ENCODE results near the gene C4orf54. TPM values are rescaled to one million over a fixed set of nuclear protein-coding genes. Genes with fewer than 3 reads are reported as not detected.

Gene C4orf54
- polyA plus RNA-seq, 4 donors, result 0.53 to 1.4 (median 0.78) TPM

DNA sequence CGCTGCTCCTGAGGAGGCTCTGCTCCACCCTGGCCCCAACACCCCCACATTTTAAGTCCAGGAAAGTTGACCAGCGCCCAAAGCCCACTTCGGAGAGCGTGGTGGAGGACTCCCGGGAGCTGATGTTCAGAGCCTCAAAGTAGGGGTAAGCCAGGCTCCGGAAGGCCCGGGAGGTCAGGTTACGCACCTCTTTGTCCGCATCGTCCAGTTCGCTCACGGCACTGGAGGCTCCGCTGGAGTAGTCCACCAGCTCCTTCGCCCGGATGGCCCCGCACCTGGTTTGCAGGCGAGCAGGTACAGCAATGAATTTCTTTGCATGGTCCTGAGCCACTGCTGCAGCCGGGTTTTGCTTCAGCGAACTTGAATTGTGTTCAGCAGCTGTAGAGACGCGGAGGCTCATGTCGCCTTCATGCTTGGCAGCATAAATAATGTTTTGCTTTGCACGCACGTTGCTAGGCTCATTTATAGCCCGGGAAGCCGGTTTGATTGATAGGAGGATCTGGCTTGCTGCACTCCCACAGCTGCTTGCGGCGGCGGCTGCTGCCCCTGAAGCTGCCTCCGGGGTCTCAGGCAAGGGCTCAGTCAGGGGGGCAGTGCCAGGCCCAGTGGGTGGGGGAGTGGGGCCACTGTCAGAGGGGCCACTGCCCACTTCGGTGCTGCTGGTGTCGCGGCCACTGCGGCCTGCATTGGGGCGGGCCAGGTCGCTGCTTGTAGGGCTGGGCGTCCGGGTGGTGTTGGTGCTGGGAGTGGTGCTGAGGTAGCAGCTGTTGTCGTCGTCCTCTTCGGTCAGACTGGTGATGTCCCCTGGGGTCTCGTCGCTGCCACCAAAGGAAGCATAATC is 4.8 kb downstream of the C4orf54 start:
- DNase-seq (ENCODE audit: low read depth in 4 of 4, low spot score in 3 of 4), result peak in 3 of 4 donors; percentile 58 to 76 (median 71)

DNA sequence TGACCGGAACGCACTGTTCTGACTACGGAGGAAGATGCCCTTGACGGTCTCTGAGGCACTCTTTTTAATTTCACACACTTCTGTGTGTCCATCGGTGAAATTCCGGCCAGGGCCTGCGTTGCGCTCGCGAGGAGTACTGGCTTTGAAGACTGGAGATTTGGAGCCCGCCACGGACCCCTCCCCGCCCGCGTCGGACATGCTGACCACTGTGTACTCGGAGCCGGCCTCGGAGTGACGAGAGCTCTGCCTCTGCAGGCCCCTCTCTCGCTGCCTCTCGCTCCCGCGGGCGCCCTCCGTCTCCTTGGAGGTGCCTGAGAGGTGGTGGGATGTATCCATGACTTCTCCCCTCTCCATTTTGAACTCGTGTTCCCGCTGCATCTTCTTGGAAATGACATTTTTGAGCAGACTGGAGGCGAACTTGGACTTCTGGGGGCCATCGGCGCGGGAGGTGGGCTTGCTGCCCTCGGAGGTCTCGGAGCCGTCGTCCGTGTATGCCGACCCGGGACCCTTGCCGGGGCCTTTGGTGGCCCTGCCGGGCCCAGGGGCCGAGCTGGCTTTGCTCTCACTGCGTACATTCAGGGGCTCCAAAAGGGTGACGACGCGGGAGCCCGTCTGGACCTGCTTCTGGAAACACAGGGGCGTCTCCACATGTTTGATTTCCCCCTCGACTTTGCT is 5.7 kb downstream of the C4orf54 start:
- DNase-seq (ENCODE audit: low read depth in 4 of 4, low spot score in 3 of 4), result no peak

DNA sequence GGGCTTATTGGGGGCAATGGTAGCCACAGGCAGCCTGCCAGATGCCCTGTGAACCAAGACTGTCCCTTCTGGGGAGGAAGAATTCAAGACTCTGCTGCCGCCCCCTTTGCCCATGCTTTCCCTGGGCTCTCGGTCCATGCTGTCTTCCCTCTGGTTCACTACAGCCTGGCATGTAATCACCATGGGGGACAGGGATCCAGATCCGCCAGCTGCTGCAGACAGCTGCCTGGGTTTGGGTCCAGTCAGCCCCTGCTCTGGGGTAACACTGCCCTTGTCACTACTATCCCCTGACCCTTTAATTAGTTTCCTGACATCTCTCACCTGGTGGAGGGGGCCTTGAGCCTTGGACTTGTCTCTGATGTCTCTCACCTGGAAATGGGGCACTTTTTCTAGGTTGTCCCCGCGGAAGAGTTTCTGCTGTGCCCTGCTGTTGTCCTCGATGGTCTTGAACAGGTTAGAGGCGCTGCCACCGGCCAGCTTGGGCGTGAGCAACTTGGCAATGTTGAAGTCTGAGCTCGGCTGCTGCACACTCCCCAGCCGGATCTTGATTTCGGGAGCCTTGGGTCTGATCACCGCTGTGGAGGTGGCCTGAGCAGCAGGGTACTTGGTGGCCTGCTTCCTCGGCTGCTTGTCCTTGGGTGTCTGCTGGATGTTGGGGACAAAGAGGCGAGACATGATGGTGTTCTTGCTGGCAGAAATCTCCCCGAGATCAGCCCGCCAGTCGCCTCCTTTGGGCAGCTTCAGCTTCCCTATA is 6.4 kb downstream of the C4orf54 start:
- DNase-seq (ENCODE audit: low read depth in 4 of 4, low spot score in 3 of 4), result no peak

DNA sequence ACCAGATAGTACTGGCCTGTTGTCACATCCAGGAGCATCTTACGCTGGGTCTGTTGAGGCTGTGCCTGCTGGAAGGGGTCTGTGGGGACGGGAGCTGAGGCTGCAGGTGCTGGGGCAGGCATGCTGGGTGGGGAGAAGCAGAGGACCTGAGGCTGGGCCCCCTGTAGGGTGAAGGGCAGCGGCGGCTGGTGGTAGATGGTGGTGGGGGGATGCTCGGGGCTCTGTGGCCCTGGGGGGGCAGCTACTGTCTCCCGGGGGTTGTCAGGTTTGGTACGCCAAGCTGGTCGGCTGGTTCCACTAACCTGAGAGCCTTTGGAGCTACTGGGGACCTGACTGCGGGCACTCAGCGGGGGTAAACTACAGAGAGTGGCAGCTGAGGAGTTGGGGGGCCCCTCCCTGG is 7.8 kb downstream of the C4orf54 start:
- DNase-seq (ENCODE audit: low read depth in 4 of 4, low spot score in 3 of 4), result no peak

DNA sequence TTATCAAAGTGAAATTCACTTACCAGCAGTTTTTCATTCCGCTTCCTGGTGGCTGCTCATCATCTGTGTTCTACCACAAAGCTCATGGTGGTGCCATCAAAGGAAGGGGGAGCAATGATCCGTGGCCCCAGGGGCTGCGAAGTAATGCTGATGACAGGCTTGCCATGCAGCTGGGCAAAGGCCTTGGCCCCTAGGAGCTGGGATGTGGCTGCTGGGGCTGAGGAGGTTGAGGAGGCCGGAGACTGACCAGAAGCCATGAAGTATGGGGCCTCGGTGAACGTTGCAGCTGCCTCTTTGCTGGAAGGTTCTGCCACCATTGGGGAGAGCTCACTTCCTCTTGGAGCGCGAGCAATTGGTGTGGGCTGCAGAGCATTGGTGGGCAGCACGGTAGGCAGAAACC is 8.4 kb downstream of the C4orf54 start:
- no peak for DNase-seq (ENCODE audit: low read depth in 4 of 4, low spot score in 3 of 4)

DNA sequence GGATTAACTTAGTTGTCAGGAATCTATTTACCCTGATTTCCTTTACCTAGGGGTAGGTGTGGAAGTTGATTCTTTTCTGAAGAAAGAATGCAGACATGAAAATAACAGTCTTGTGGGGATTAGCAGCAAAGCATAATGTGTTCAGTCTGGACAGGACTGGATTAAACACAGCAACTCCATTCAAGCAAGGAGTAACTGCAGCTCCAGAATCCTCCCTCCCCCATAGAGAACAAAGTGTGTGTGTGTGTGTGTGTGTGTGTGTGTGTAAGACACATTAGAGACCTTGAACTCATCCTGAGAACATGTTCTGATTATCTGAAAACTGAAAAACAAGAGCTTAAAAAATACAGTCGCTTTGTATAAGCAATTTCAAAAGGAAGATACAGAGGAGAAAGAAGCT is 9.3 kb downstream of the C4orf54 start:
- peak in 2 of 4 donors; percentile 29 to 45 for DNase-seq (ENCODE audit: low read depth in 4 of 4, low spot score in 3 of 4)

DNA sequence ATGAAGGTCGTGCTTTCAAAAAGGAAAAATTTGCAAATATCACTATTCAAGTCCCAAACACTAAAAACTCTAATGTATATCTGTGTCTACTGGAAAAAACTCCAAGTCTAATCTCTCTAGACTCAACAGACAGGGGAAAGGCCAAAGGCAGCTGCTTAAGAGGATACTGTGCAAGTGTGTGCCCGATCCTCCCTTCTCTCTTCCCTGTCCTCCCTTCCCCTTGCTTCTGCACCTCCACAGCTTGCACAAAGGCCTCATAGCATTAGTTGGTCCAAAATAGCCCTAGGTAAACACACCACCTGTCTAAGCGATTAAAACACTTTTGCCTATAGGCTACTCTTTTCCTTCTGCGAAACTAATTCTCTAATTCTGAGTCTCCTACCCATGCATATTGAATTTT is 10.6 kb downstream of the C4orf54 start:
- DNase-seq (ENCODE audit: low read depth in 4 of 4, low spot score in 3 of 4), result no peak

DNA sequence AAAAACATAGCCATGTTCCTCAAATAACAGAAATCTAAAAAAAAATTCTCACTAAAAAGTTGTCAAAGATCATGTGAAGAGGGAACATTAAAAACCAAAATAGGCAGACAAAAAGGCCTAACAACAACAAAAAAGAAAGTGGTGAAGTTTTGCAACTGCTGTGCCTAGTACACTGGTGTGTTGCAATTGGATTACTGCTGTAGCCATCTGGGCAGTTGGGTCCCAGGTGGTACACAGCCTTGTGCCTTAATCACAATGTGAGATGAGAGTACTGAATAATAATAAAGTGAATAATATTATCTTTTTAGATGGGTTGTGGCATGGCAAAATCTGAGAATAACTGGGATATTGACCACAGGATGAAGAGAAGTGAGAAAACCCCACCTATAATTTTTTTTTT is 12.0 kb downstream of the C4orf54 start:
- DNase-seq (ENCODE audit: low read depth in 4 of 4, low spot score in 3 of 4), result no peak

DNA sequence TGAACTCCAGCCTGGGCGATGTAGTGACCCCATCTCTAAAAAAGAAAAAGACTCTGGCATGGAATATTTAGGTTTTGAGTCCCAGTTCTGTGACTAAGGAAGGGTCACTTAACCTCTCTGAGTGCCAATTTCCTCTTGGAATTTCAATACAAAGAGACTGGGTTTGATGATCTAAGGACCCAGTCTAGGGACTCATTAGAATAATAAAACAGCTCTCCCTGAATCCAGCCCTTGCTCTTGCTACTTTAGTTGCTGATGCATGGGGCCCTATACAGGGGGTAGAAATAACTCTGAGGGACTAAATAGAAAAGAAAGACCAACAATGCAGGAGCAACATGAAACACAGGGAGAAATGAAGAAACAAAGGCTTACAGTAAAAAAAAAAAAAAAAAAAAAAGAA is 12.6 kb downstream of the C4orf54 start:
- DNase-seq (ENCODE audit: low read depth in 4 of 4, low spot score in 3 of 4), result no peak

DNA sequence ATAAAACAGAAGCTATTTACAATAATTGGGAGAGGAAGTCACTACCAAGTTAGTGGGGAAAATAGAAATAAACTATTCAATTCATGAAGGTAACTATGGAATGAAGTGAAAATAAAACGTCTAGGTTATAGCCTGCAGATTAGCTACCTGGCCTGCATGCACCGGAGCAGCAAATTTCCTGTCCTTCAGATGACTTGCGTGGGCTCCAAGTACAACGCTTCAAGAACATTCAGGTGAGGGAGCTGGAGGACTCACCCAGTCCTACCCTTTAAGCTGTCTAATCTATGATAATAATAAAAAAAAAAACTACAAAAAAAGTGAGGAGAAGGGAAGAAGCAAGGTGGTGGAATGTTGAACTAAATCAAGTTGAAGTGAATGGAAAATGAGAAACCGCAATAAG is 13.2 kb downstream of the C4orf54 start:
- no peak for DNase-seq (ENCODE audit: low read depth in 4 of 4, low spot score in 3 of 4)

DNA sequence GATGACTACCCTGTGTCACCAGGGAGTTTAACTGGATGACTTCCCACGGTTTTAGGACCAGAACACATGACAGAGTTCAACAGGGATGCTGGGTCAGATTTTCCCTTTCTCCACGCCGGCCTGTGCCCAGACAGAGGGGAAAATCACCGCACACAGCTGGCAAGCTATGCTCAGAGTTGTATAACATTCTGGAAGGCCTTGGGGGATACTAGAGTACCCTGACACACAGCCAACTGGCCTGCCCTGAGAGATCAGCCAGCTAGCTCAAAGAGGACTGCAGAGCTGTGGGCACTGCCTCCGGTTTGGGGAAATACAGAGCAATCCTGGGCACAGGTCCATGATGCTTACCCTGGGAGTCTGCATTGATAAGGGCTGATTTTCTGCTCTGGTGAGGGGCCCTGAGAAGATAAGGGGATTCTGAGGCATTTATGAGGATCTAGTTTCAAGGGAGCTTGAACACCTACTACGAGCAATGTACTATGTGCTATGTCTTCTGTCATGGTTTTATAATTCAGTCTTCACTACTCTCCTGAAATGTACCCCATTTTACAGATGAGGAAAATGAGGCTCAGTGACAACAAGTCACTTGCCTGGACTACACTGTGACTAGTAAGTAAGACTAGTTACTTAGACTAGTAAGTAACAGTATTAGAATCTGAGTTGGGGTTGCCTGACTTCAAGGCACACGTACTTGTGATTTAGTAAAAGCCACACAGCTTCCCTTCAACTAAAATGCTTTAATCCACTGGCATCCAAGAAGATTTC is 14.7 kb downstream of the C4orf54 start:
- DNase-seq (ENCODE audit: low read depth in 4 of 4, low spot score in 3 of 4), result no peak

DNA sequence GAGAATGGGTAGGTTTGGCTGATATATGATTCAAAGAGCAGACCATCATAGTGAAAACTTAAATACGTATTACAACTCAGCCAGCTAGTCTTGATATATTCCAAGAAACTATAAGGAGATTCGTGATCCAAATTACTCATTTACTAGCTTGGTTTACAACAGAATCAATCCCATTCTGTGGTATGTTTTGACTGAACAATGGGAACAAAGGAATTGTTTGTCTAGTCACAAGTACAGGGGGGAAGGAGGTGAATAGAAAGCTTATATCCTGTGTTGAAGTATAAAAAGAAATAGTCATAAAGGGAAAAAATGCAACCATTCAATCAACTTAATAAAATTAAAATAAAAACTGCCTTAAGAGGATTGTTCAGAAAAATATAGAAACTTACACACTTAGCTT is 17.0 kb downstream of the C4orf54 start:
- no peak for DNase-seq (ENCODE audit: low read depth in 4 of 4, low spot score in 3 of 4)

DNA sequence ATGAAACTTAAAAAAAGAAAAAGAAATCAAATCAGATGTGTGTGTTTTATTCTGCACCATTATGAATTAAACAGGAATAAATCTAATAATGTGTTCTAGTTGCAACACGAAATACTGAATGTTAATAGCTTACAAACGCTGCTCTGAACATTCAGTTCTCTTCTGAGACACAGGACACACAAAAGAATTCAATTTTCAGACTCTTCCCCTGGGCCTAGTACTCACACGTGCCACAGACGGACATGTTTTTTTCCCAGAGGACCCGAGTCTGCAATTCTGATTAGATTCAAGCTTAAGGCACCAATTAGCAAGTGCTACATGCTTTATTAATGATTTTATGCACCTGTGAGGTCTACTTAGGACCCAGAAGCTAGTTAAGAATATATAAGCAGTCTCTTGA is 20.5 kb downstream of the C4orf54 start:
- no peak for DNase-seq (ENCODE audit: low read depth in 4 of 4, low spot score in 3 of 4)

DNA sequence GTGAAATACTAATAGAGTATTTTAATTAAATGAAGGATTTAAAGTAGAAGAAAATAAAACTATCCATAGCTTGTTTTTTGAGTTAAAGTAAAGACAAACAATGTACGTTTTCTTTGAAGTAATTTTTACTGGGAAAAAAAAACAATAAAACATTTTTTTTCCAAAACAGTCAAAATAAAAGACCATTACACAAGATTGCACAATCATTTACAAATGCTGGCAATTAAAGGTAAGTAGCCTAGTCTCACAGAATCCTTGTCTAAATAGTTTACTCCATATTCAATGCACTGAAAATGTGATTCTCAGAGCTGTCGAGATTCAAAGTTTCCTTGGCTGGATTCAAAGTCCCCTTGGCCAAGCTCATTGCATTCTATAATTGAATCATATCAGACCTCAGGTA is 21.2 kb downstream of the C4orf54 start:
- no peak for DNase-seq (ENCODE audit: low read depth in 4 of 4, low spot score in 3 of 4)

DNA sequence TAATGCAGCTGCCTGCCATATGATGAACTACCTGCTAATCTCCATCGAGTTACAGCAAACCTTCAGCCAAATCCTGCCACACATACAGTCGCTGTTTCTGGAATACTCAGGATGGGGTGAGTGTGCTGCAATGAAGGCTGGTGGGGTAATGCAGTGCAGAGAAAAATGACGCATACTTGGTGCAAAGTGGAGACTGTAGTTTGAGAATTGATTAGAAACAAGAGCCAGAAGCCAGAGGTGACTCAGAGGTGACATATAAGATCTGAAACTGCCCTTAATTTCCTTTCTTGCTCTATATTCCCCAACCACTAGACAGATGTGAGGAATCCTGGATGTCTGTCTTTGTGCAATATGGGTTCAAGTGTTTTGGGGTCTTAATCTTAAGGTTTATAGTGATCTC is 22.0 kb downstream of the C4orf54 start:
- DNase-seq (ENCODE audit: low read depth in 4 of 4, low spot score in 3 of 4), result no peak

DNA sequence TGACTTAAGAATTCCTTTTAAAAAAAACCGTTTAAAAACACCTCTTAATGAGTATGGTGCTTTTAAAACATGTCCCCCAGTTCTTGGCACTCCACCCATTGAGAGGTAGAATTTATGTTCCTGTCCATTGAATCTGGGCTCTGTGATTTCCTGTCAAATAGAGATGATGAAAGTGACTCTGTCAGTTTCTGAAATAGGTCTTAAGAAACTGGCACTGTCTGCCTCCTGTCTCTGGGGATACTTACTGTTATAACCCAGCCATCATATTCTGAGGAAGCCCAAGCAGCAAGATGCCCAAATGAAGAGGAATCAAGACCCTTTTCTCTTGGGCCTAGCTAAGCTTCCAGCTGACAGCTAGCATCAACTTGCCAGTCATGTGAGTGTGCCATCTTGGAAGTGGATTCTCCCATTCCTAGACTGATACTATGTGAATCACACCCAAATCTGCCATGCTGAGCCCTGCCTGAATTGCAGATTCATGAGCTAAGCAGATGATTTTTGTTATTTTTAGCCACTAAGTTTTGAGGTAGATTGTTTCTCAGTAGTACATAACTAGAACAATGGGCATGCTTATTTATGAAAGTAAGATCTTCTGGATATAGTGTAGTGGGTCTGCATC is 22.8 kb downstream of the C4orf54 start:
- DNase-seq (ENCODE audit: low read depth in 4 of 4, low spot score in 3 of 4), result no peak

DNA sequence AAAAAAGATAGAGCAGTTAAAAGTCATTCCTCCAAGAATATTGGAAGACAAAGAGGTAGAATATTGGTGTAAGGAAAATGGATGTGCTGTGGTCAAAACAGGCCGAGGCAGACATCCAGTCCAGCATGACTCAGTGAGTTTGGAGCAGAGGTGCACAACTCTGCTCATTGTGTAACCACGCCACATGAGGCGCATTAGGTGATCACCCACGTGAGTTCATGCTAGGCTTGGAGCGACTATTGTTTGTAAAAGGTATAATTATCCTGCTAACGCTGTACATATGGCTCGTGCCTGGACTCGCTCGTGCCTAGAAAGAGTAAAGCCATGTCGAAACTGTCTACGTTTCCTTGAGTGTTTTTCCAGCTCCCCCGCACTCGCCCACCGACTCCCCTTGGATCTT is 23.9 kb downstream of the C4orf54 start:
- DNase-seq (ENCODE audit: low read depth in 4 of 4, low spot score in 3 of 4), result no peak

DNA sequence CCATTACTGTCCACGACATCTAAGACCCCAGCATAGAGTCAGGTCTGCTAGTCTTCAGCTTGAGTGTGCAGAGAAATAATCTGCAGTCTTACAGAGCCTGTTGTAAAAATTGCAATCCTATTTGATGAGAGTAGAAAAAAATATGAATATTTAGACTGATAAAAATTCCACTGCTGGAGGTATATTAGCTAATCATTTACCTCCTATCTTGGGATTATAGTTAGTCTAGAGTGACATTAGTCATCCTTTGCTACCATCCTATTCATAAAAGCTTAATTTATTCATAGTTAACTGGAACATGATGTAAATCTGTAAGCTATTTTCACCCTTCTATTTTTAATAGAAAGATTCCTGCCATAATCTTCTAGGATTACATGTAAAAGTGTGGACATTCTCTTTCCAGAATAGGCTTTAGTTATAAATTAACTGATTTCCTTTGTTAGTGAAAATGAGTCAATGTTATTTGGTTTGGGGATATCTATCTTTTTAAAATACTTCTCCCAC is 26.7 kb downstream of the C4orf54 start:
- no peak for DNase-seq (ENCODE audit: low read depth in 4 of 4, low spot score in 3 of 4)

DNA sequence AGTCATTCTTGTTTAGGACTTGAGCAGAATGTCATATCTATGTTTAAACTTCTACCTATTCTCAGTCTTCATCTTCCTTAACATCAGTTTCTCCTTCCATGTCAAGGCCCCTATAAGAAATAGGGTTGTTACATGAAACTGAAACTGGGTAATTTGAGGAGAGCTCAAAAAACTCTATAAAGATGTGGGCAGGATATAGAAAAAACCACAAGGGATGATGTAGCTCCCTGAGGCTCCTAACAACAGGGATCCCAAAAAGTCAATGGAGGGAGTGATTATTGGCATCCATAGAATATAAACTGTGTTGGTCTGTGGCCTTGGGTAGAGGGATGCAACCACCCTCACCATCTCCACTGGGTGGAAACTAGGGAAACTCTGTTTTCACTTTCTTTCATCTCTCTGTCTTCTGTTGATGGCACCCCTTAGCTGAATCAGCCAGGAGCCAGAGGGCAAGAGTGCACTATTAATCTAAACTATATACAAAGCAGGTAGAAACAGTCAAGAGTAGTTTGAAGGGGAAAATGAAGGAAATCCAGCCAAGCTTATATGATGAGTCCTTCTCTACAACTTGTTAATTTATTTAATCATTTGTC is 27.6 kb downstream of the C4orf54 start:
- no peak for DNase-seq (ENCODE audit: low read depth in 4 of 4, low spot score in 3 of 4)

DNA sequence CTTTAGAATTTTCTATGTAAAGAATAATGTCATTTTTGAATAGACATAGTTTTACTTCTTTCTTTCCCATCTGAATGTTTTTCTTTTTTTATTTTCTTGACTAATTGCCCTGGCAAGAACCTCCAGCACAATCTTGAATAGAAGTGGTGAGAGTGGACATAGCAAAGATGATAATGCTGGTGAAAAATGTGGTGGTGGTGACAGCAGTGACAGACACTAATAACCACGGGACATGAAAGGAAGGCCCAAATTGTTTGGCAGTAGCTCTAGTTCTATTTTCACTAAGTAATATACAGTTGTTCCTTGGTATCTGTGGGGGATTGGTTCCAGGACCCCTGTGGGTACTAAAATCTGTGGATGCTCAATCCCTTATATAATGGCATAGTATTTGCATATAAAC is 29.6 kb downstream of the C4orf54 start:
- no peak for DNase-seq (ENCODE audit: low read depth in 4 of 4, low spot score in 3 of 4)

All from right renal pelvis (tissue), 4 donors.